Mucosa of descending colon (tissue), 3 donors: ENCODE measurements around the gene RAP1GAP. TPM values are rescaled to one million over a fixed set of nuclear protein-coding genes. Genes with fewer than 3 reads are reported as not detected.

Experiments used
- ATAC-seq: fragments of 200-7000 bp; cut with Tn5 transposase; one replicate; pipeline ENCODE4 v1.9.1; 2020; ENCODE audit warnings: mild to moderate bottlenecking, moderate library complexity
- DNase-seq, 3 donors: peaks; one replicate each; pipeline ENCODE4 v3.0.0-alpha.2; 2020
- H3K36me3 ChIP-seq: fragments of 200-600 bp; one replicate; pipeline ENCODE4 v1.8.0; 2021; ENCODE audit warnings: low read depth, mild to moderate bottlenecking
- H3K4me1 ChIP-seq: fragments of 200-600 bp; one replicate; pipeline ENCODE4 v1.8.0; 2021; ENCODE audit warnings: low read depth, mild to moderate bottlenecking
- H3K4me3 ChIP-seq: fragments of 200-600 bp; one replicate; pipeline ENCODE4 v1.8.0; 2021; ENCODE audit warnings: mild to moderate bottlenecking
- H3K9me3 ChIP-seq: fragments of 200-600 bp; one replicate; pipeline ENCODE4 v1.8.0; 2021; ENCODE audit warnings: mild to moderate bottlenecking
- CTCF ChIP-seq: fragments of 200-600 bp; IDR thresholded peaks from one replicate; pipeline ENCODE4 v1.8.0; 2022; ENCODE audit warnings: antibody characterized with exemption, mild to moderate bottlenecking
- intact Hi-C, 2 donors: fragments of 100-400 bp; cut with DNase I in 1 of 2; cut with micrococcal nuclease in 1 of 2; formaldehyde crosslinking; loops; one replicate each; pipeline versions ENCODE4 v1.11.0 to v1.11.1; 2022; cut with DNase I, micrococcal nuclease
- total RNA-seq, 3 donors: library from RNA; stranded (reverse); fragmentation: NEBNext Ultra II Directional in 2 of 3; extraction: Animal tissue kit (Norgen Biotek cat#: 25700) in 2 of 3; gene quantifications; one replicate each; pipeline versions ENCODE4 v1.2.1 to v1.2.4, GENCODE V29; 2021 to 2023
- donor health status: DM: no; HTN: no; CAD: no; lungs with moderate emphysema.
- donor health status: DM: no; HTN: no; CAD: no.
- donor health status: DM: no; HTN: yes; CAD: no.

The RAP1GAP gene
- total RNA-seq, 3 donors from 2014 or later, result 15.7 to 59.6 (median 43.0) TPM

GRCh38 chr1:21564521-21565095 is 104.5 kb downstream of the RAP1GAP start:
- Histone ChIP-seq H3K36me3 (no peaks in the 10 kb centered on the region), H3K9me3 (no peaks in the 10 kb centered on the region), H3K4me1 (no peaks in the 10 kb centered on the region), H3K4me3 (no peak overlapping the region)
- no peak for TF ChIP-seq CTCF
- intact Hi-C loops, result no loop called here
- DNase-seq, result no peak
- no peak for ATAC-seq

DNA sequence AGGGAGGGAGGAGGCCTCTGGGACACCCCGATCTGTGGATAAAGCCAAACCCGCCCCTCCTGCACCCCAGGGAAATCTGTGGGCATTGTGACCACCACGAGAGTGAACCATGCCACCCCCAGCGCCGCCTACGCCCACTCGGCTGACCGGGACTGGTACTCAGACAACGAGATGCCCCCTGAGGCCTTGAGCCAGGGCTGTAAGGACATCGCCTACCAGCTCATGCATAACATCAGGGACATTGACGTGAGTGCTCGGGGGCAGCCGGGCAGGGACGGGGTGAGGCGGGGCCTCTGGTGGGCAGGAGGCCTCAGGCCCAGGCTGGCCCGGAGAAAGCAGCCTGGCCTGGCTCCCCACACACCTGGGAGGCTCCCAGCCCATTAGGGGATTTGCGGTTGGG is 105.2 kb downstream of the RAP1GAP start:
- no peaks in the 10 kb centered on the region for H3K36me3 ChIP-seq
- intact Hi-C loops, result no loop called here
- no peak overlapping the region for H3K4me3 ChIP-seq
- H3K9me3 ChIP-seq, result no peaks in the 10 kb centered on the region
- DNase-seq, result no peak
- TF ChIP-seq CTCF, result no peak
- no peaks in the 10 kb centered on the region for H3K4me1 ChIP-seq
- ATAC-seq, result no peak

DNA sequence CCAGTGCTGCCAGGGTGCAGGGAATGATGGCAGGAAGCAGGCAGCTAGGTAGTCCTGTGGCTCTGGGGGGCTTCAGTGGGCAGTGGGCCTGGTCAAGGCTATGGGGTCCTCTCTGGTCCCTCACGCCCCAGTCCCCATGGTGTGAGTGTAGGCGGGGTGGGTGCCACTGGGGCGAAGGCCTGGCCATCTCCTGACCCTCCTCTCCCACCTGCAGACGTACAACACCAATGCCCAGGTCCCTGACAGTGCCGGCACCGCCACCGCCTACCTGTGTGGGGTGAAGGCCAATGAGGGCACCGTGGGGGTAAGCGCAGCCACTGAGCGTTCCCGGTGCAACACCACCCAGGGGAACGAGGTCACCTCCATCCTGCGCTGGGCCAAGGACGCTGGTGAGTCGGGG is 106.3 kb downstream of the RAP1GAP start:
- ATAC-seq, result no peak
- H3K9me3 ChIP-seq, result no peaks in the 10 kb centered on the region
- H3K36me3 ChIP-seq, result no peaks in the 10 kb centered on the region
- H3K4me3 ChIP-seq, result no peak overlapping the region
- DNase-seq, result no peak
- intact Hi-C loops, result no loop called here
- no peaks in the 10 kb centered on the region for H3K4me1 ChIP-seq
- TF ChIP-seq CTCF, result no peak

DNA sequence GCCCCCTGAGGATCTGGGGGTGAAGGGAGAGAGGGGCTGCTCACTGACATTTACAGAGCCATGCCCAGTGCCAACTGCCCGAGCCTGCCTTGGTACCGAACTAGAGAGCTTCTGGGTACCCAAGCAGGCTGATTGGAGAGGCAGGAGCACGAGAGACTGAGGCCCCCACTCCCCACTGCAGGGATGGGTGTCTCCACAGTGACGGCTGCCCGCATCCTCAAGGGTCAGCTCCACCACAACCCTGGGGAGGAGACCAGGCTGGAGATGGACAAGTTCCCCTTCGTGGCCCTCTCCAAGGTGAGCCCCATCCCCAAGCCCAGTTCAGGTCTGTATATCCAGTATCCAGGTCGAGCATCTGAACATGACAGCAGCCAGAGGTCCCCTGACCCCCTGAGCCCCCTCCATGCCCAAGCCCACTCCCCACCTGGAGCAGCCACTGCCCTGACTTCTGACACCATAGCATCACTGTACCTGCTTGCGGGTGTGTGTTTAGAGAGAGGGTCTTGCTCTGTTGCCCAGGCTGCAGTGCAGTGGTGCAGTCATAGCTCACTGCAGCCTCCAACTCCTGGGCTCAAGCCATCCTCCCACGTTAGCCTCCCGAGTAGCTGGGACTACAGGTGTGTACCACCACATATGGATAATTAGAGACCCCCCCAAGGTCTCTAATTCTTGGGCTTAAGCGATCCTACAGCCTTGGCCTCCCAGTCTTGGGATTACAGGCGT is 108.1 kb downstream of the RAP1GAP start:
- Histone ChIP-seq H3K4me1 (no peaks in the 10 kb centered on the region), H3K4me3 (no peak overlapping the region), H3K36me3 (no peaks in the 10 kb centered on the region), H3K9me3 (no peaks in the 10 kb centered on the region)
- no peak for DNase-seq
- ATAC-seq, result no peak
- no peak for TF ChIP-seq CTCF
- intact Hi-C loops, result no loop called here

DNA sequence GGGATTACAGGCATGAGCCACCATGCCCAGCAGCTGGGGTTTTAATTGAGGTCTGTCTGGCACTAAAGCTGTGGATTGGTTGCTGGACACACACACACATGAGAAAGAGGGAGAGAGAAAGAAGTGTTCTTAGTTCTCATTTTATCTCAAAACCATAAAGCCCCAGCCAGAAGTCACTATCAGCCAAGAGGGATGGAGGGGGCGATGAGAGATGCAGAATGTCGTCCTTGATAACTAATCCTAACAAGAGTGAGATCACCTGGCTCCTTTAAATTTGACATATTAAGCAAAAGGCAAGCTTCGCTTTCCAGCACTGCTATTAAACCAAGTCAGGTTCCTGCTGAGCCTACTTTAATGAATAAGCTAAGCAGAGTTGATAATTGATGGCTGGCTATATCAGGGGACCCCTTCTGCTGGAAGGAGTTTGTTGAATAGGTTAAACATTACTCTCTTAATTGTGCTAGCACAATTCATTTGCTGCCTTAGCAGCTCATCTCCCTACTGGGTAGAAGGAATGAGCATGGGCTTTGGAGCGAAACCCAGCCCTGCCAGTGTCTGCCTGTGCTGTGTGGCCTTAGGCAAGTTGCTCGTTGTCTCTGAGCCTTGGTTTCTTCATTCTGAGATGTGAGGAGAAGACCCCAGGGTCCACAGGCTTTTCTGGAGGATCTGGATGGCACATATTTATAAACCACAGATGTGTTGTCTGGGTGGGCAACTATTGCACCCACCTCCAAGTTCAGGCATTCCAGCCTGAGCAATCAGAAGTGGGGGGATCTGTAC is 109.2 kb downstream of the RAP1GAP start:
- no peak for TF ChIP-seq CTCF
- intact Hi-C loops, result no loop called here
- no peak for ATAC-seq
- DNase-seq, result no peak
- Histone ChIP-seq H3K9me3 (no peaks in the 10 kb centered on the region), H3K36me3 (no peaks in the 10 kb centered on the region), H3K4me3 (no peak overlapping the region), H3K4me1 (no peaks in the 10 kb centered on the region)
